Muscle of back (tissue), 11 donors: ENCODE results near the gene OVOL1. TPM values are rescaled to one million over a fixed set of nuclear protein-coding genes. Genes with fewer than 3 reads are reported as not detected.
A peak's percentile ranks its signal among the peaks of the same experiment; 100 is the strongest.
"Not testable (repeated sequence)": the region's sequence is repeated elsewhere in the genome, so short reads cannot be mapped to it uniquely, and the experiment has no call there.

ENCODE experiments used
- DNase-seq, 3 donors: peaks; one replicate each; pipeline versions ENCODE4 v3.0.0 to v3.0.0-alpha.2; 2013
- polyA plus RNA-seq, 10 donors: library from polyadenylated mRNA; unstranded; fragments of 120-200 nt; gene quantifications; one replicate each; pipeline ENCODE4 v1.2.1, GENCODE V29; 2013; ENCODE audit not compliant: insufficient read length in 10 of 10

The OVOL1 gene
- polyA plus RNA-seq, 10 donors, result 0.31 to 1.2 TPM; not detected in 8

- no peak for DNase-seq
Measured at GRCh38 chr11:65814986-65815565, 28.2 kb downstream of the OVOL1 start.

- no peak for DNase-seq
Measured at GRCh38 chr11:65816696-65817095, 29.8 kb downstream of the OVOL1 start.

GRCh38 chr11:65817312-65817834 lies 30.5 kb downstream of the OVOL1 start:
- DNase-seq, result peak in 2 of 3 donors; percentile 17 to 20

- DNase-seq, result peak; percentile 83 to 95 (median 93)
Measured at GRCh38 chr11:65817835-65818680, 31.2 kb downstream of the OVOL1 start.

GRCh38 chr11:65821107-65821506 lies 34.2 kb downstream of the OVOL1 start:
- no peak for DNase-seq

GRCh38 chr11:65822776-65823528 lies 36.1 kb downstream of the OVOL1 start:
- no peak for DNase-seq

- DNase-seq, result no peak
Measured at GRCh38 chr11:65826984-65827735, 40.3 kb downstream of the OVOL1 start.

- DNase-seq, result no peak
Measured at GRCh38 chr11:65829459-65829858, 42.6 kb downstream of the OVOL1 start.

- not testable (repeated sequence) for DNase-seq
Measured at GRCh38 chr11:65832231-65832630, 45.4 kb downstream of the OVOL1 start.

- peak; percentile 94 to 98 (median 95) for DNase-seq
Measured at GRCh38 chr11:65833297-65834030, 46.6 kb downstream of the OVOL1 start, which contains the start of gene SNX32. SNX32 (plus strand) TSS chr11:65833963; CDS start chr11:65834066, 103 bp downstream.

- DNase-seq, result no peak
Measured at GRCh38 chr11:65834202-65834601, 47.3 kb downstream of the OVOL1 start.

- DNase-seq, result no peak
Measured at GRCh38 chr11:65842144-65842543, 55.3 kb downstream of the OVOL1 start.

- no peak for DNase-seq
Measured at GRCh38 chr11:65843811-65844210, 56.9 kb downstream of the OVOL1 start.

GRCh38 chr11:65844231-65844872 lies 57.5 kb downstream of the OVOL1 start:
- no peak for DNase-seq

Other genes starting within 250 kb of the OVOL1 start
- 100 to 1,000 TPM; 104 to 189 (median 128) TPM for gene LTBP3, start 228.7 kb upstream of the OVOL1 start, polyA plus RNA-seq
- 10 to 100 TPM; 51.9 to 71.8 (median 54.4) TPM for gene ZNRD2, start 216.6 kb upstream of the OVOL1 start, polyA plus RNA-seq
- 10 to 100 TPM; 29.3 to 39.1 (median 34.5) TPM for gene FAM89B, start 214.5 kb upstream of the OVOL1 start, polyA plus RNA-seq
- 100 to 1,000 TPM; 140 to 326 (median 260) TPM for gene EHBP1L1, start 211.0 kb upstream of the OVOL1 start, polyA plus RNA-seq
- gene KCNK7, start 191.3 kb upstream of the OVOL1 start, polyA plus RNA-seq, result 1 to 10 TPM in 6 of 10 donors, under 1 TPM in 4; 0.33 to 2.7 (median 1.1) TPM
- gene MAP3K11, start 172.8 kb upstream of the OVOL1 start, polyA plus RNA-seq, result 10 to 100 TPM; 21.8 to 34.2 (median 26.6) TPM
- gene PCNX3, start 171.3 kb upstream of the OVOL1 start, polyA plus RNA-seq, result 10 to 100 TPM; 12.6 to 23.6 (median 17.5) TPM
- 10 to 100 TPM; 24.4 to 44.3 (median 36.2) TPM for gene SIPA1, start 149.0 kb upstream of the OVOL1 start, polyA plus RNA-seq
- gene RELA, start 124.1 kb upstream of the OVOL1 start, polyA plus RNA-seq, result 10 to 100 TPM; 38.3 to 47.3 (median 42.1) TPM
- gene KAT5, start 74.8 kb upstream of the OVOL1 start, polyA plus RNA-seq, result 10 to 100 TPM; 29.1 to 39.6 (median 34.4) TPM
- 10 to 100 TPM; 20.0 to 30.6 (median 25.3) TPM for gene RNASEH2C, start 66.3 kb upstream of the OVOL1 start, polyA plus RNA-seq
- gene AP5B1, start 6.1 kb upstream of the OVOL1 start, polyA plus RNA-seq, result 1 to 10 TPM; 1.4 to 3.0 (median 2.2) TPM
- gene SNX32, start 46.9 kb downstream of the OVOL1 start, polyA plus RNA-seq, result 1 to 10 TPM in 9 of 10 donors, under 1 TPM in 1; 0.64 to 2.3 (median 1.6) TPM
- 100 to 1,000 TPM; 475 to 750 (median 627) TPM for gene CFL1, start 71.1 kb downstream of the OVOL1 start, polyA plus RNA-seq
- gene MUS81, start 73.4 kb downstream of the OVOL1 start, polyA plus RNA-seq, result 10 to 100 TPM; 31.7 to 60.8 (median 41.9) TPM
- gene EFEMP2, start 85.7 kb downstream of the OVOL1 start, polyA plus RNA-seq, result 100 to 1,000 TPM in 5 of 10 donors, 10 to 100 TPM in 5; 83.5 to 137 (median 101) TPM
- 1 to 10 TPM in 4 of 10 donors, under 1 TPM in 5, not detected in 1; 0.69 to 2.9 (median 0.98) TPM for gene CTSW, start 92.8 kb downstream of the OVOL1 start, polyA plus RNA-seq
- gene FIBP, start 101.4 kb downstream of the OVOL1 start, polyA plus RNA-seq, result 10 to 100 TPM; 57.3 to 68.8 (median 61.7) TPM
- 10 to 100 TPM in 8 of 10 donors, 1 to 10 TPM in 2; 9.2 to 24.8 (median 12.6) TPM for gene CCDC85B, start 103.6 kb downstream of the OVOL1 start, polyA plus RNA-seq
- gene FOSL1, start 113.3 kb downstream of the OVOL1 start, polyA plus RNA-seq, result under 1 TPM in 6 of 10 donors, not detected in 4; 0.22 to 0.64 (median 0.29) TPM
- gene C11orf68, start 132.0 kb downstream of the OVOL1 start, polyA plus RNA-seq, result 10 to 100 TPM; 27.2 to 39.2 (median 32.0) TPM
- gene DRAP1, start 132.4 kb downstream of the OVOL1 start, polyA plus RNA-seq, result 100 to 1,000 TPM in 2 of 10 donors, 10 to 100 TPM in 8; 46.8 to 108 (median 66.1) TPM
- under 1 TPM in 2 of 10 donors, not detected in 8; 0.25 to 0.40 TPM for gene TSGA10IP, start 158.4 kb downstream of the OVOL1 start, polyA plus RNA-seq
- 10 to 100 TPM; 30.7 to 42.6 (median 36.7) TPM for gene SART1, start 174.7 kb downstream of the OVOL1 start, polyA plus RNA-seq
- 10 to 100 TPM; 14.0 to 23.0 (median 18.6) TPM for gene EIF1AD, start 215.1 kb downstream of the OVOL1 start, polyA plus RNA-seq
- 100 to 1,000 TPM; 199 to 250 (median 215) TPM for gene BANF1, start 215.4 kb downstream of the OVOL1 start, polyA plus RNA-seq
- gene CST6, start 224.9 kb downstream of the OVOL1 start, polyA plus RNA-seq, result not detected
- under 1 TPM in 6 of 10 donors, not detected in 4; 0.10 to 0.26 (median 0.22) TPM for gene CATSPER1, start 239.4 kb downstream of the OVOL1 start, polyA plus RNA-seq